ENCODE measurements around the gene CCDC187.

CCDC187 gene

DNA sequence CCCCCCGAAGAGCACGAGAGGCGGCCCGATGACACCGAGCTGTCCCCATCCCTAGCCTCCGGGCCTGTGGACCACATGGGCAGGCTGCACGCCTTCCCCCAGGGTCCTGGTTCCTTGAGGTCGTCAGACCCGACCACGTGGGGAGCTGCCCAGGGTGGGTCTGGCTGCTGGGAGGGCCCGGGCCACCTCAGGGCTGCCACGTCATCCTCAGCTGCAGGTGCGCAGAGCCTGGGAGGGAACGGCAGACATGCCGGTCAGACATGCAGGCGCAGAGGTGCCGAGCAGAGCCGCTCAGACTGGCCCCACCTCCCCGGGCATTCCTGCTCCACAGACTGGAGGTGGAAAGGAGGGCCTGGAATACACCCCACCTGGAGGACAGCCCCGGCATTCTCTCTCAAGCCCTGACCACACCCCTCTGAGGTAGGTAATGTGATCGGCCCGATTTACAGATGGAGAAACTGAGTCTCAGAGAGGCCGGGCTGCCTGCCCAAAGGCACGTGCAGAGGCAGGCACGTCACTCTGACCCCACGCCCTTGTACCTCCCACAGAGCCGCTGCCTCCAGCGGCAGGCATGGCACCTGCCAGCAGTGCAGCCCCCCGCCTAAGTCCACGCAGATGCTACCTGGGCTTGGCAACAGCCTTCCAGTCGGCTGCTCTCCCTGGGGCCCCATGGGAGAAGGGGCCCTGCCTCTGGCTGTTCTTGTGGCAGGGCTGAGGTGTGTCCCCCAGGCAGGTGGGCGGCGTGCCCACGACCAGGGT, 649 bp downstream of the CCDC187 start:
- TF ChIP-seq, protein P1, sequence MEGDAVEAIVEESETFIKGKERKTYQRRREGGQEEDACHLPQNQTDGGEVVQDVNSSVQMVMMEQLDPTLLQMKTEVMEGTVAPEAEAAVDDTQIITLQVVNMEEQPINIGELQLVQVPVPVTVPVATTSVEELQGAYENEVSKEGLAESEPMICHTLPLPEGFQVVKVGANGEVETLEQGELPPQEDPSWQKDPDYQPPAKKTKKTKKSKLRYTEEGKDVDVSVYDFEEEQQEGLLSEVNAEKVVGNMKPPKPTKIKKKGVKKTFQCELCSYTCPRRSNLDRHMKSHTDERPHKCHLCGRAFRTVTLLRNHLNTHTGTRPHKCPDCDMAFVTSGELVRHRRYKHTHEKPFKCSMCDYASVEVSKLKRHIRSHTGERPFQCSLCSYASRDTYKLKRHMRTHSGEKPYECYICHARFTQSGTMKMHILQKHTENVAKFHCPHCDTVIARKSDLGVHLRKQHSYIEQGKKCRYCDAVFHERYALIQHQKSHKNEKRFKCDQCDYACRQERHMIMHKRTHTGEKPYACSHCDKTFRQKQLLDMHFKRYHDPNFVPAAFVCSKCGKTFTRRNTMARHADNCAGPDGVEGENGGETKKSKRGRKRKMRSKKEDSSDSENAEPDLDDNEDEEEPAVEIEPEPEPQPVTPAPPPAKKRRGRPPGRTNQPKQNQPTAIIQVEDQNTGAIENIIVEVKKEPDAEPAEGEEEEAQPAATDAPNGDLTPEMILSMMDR (IDR thresholded peaks at IDR 0.05; ENCODE audit: low read depth, low read length, missing control alignments), result no peak
- DNase-seq (ENCODE audit: extremely low read depth, low read depth), result no peak
- no peak overlapping the region for H3K4me3 ChIP-seq (replicated peaks; ENCODE audit: low read depth, low read length)

DNA sequence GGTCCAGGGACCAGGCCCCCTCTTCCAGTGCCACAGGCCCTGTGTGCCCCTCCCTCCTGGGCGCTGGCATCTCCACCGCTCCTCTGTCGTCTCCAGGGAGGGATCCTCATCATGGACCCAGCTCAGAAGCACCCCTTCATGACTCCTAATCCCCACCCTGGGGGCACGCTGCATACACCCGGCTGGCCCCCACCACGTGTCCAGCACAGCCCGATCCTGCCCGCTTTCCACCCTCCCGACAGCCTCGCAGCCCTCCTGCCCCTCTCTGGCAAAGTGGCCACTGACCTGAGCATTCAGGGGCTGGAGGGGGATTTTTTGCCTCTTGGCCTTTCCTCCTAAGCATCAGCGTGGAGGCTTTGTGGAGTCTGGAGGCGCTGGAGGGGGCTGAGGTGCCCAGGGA, 1.4 kb downstream of the CCDC187 start:
- H3K4me3 ChIP-seq (replicated peaks; ENCODE audit: low read depth, low read length), result no peak overlapping the region
- DNase-seq (ENCODE audit: extremely low read depth, low read depth), result no peak
- TF ChIP-seq, protein P1 (IDR thresholded peaks at IDR 0.05; ENCODE audit: low read depth, low read length, missing control alignments), result no peak

DNA sequence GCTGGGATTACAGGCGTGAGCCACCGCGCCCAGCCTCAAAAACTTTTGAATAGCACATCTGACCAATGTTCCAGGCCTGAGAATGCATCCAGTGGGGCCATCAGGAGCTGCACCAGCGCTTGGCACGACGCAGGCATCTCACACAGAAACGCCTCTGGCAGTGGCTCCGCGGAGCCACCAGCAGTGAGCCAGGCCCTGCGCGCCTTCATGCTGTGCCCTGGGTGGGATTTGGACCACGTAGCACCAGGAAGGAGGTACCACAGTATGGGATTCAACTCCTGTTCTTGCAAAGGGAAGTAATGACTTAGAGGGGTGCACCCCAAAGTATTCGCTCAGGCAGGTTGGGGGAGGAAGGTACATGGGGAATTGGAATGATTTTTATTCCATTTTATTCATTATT, 3.0 kb downstream of the CCDC187 start:
- DNase-seq (ENCODE audit: extremely low read depth, low read depth), result no peak
- H3K4me3 ChIP-seq (replicated peaks; ENCODE audit: low read depth, low read length), result no peak overlapping the region
- TF ChIP-seq, protein P1 (IDR thresholded peaks at IDR 0.05; ENCODE audit: low read depth, low read length, missing control alignments), result no peak

DNA sequence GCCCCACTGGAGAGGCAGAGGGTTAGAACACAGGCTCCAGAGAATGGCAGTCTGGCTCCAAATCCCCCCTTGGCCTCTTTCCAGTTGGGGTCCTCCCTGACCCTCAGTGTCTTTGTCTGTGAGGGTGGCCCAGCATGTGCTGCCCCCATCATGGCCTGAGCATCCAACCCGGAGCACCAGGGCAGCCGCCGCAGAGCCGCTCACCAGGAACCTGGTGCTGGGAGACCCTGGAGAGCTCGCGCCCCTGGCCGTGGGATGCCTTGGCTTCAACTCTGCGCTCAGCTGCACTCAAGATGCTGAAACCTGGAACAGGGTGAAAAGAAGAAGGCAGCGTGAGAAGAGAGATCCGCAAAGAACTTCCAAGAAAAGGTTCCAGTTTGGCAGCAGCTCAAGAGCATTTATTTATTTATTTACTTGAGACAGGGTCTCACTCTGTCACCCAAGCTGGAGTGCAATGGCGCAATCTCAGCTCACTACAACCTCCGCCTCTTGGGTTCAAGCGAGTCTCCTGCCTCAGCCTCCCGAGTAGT, 3.8 kb downstream of the CCDC187 start:
- TF ChIP-seq, protein P1 (IDR thresholded peaks at IDR 0.05; ENCODE audit: low read depth, low read length, missing control alignments), result no peak
- no peak overlapping the region for H3K4me3 ChIP-seq (replicated peaks; ENCODE audit: low read depth, low read length)
- no peak for DNase-seq (ENCODE audit: extremely low read depth, low read depth)

DNA sequence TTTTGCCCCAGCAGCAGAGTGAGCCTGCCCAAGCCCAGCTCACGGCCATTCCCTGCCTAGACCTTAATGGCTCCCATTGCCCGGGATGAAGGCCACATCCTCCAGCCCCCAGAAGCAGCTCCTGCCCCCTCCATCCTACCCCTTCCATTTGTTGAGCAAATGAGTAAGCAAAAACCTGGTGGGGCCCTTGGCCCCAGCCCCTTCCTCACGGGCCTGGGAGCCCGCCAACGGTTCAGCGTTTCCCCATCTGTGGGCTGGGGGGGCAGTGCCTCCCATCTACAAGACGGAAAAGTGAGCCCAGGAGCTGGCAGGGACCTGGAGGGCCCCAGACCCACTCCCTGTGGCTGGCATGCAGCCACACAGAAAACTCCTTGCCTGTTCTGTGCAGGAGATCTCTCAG, 4.4 kb downstream of the CCDC187 start:
- TF ChIP-seq, protein P1 (IDR thresholded peaks at IDR 0.05; ENCODE audit: low read depth, low read length, missing control alignments), result no peak
- no peak overlapping the region for H3K4me3 ChIP-seq (replicated peaks; ENCODE audit: low read depth, low read length)
- DNase-seq (ENCODE audit: extremely low read depth, low read depth), result no peak

DNA sequence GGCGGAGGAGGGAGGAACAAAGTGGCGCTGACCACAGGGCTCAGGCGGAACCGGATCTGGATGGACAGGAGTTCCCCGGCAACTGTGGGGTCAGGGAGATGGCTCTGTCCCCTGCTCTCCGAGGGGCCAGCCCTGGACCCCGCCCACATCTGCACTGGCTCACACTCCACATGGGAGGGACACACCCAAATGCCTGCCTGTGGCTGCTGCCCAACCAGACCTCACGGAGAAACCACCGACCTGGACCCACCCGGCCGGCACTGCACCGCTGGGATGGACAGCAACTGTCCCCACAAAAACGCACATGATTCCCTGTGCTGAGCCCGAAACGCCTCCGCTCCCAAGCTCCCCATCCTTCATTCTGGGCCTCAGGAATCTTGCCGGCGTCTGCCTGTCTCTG, 4.8 kb downstream of the CCDC187 start:
- DNase-seq (ENCODE audit: extremely low read depth, low read depth), result no peak
- TF ChIP-seq, protein P1 (IDR thresholded peaks at IDR 0.05; ENCODE audit: low read depth, low read length, missing control alignments), result no peak
- H3K4me3 ChIP-seq (replicated peaks; ENCODE audit: low read depth, low read length), result no peak overlapping the region

Data from HFF-Myc (cell line).